Upper lobe of left lung (tissue), 4 donors: ENCODE measurements around the gene OXSR1.

Experiments
- POLR2A ChIP-seq, 4 donors: fragments of 450-650 bp; IDR thresholded peaks; one replicate each; pipeline ENCODE4 v1.5.1; 2016 to 2017; ENCODE audit warnings: antibody characterized with exemption in 4 of 4, mild to moderate bottlenecking in 2 of 4
- POLR2AphosphoS5 ChIP-seq, 2 donors: sonication (generic); formaldehyde crosslinking; IDR thresholded peaks; one replicate each; pipeline ENCODE4 v1.5.1; 2017; ENCODE audit warnings: antibody characterized with exemption in 2 of 2
- TF ChIP-seq, protein P1 (sequence below), 6 experiments: fragments of 450-650 bp in 4 of 6; fragments of 200-600 bp in 2 of 6; sonication (generic) in 2 of 6; IDR thresholded peaks; one replicate each; pipeline ENCODE4 v1.5.1; 2016 to 2019; ENCODE audit warnings: antibody characterized with exemption in 6 of 6

- TF ChIP-seq, protein P1, sequence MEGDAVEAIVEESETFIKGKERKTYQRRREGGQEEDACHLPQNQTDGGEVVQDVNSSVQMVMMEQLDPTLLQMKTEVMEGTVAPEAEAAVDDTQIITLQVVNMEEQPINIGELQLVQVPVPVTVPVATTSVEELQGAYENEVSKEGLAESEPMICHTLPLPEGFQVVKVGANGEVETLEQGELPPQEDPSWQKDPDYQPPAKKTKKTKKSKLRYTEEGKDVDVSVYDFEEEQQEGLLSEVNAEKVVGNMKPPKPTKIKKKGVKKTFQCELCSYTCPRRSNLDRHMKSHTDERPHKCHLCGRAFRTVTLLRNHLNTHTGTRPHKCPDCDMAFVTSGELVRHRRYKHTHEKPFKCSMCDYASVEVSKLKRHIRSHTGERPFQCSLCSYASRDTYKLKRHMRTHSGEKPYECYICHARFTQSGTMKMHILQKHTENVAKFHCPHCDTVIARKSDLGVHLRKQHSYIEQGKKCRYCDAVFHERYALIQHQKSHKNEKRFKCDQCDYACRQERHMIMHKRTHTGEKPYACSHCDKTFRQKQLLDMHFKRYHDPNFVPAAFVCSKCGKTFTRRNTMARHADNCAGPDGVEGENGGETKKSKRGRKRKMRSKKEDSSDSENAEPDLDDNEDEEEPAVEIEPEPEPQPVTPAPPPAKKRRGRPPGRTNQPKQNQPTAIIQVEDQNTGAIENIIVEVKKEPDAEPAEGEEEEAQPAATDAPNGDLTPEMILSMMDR (IDR thresholded peaks at IDR 0.05): no peak
- TF ChIP-seq POLR2AphosphoS5 (IDR thresholded peaks at IDR 0.05) (no peak), POLR2A (IDR thresholded peaks at IDR 0.05) (no peak)
These were observed 38.4 kb downstream of the OXSR1 start for GRCh38 chr3:38203690-38204089.
